Nephron progenitor cell (in vitro differentiated cells): Measurements from ENCODE around the gene TMEM175.

ENCODE experiments used
- DNase-seq: peaks from one replicate; pipeline ENCODE4 v3.0.0; 2021
- H3K27ac Mint-ChIP-seq: 2 replicates; pipeline ENCODE4 v1.8.0; 2021; ENCODE audit warnings: mild to moderate bottlenecking, moderate library complexity, mixed read lengths
- H3K27me3 Mint-ChIP-seq: 2 replicates; pipeline ENCODE4 v1.8.0; 2021; ENCODE audit warnings: mild to moderate bottlenecking, low read depth, mixed read lengths; ENCODE audit not compliant: poor library complexity
- H3K36me3 Mint-ChIP-seq: 2 replicates; pipeline ENCODE4 v1.8.0; 2021; ENCODE audit warnings: low read depth, mixed read lengths
- H3K4me1 Mint-ChIP-seq: 2 replicates; pipeline ENCODE4 v1.8.0; 2021; ENCODE audit warnings: mixed read lengths
- H3K4me3 Mint-ChIP-seq: 2 replicates; pipeline ENCODE4 v1.8.0; 2021; ENCODE audit warnings: mild to moderate bottlenecking, moderate library complexity, mixed read lengths
- H3K9me3 Mint-ChIP-seq: 2 replicates; pipeline ENCODE4 v1.8.0; 2021; ENCODE audit warnings: mild to moderate bottlenecking, moderate library complexity, mixed read lengths
- CTCF ChIP-seq: fragments of 200-600 bp; sonication (generic); IDR thresholded peaks from 2 replicates; pipeline ENCODE4 v1.5.0; 2021; ENCODE audit warnings: antibody characterized with exemption

The TMEM175 gene

GRCh38 chr4:910366-911091 is 21.7 kb upstream of the TMEM175 start:
- Mint-ChIP-seq H3K4me3 (no peak overlapping the region), H3K27ac (peak overlapping the region; percentile 48), H3K36me3 (peaks cover 25% of the 10 kb centered on the region), H3K27me3 (peaks cover 3% of the 10 kb centered on the region), H3K4me1 (peaks cover 31% of the 10 kb centered on the region), H3K9me3 (no peaks in the 10 kb centered on the region)
- DNase-seq = no peak
- TF ChIP-seq CTCF = no peak

- H3K27me3 Mint-ChIP-seq = peaks cover 3% of the 10 kb centered on the region
- H3K4me3 Mint-ChIP-seq = no peak overlapping the region
Observed at GRCh38 chr4:911221-911751, 21.0 kb upstream of the TMEM175 start.

GRCh38 chr4:911871-912490 is 20.3 kb upstream of the TMEM175 start:
- TF ChIP-seq CTCF = no peak
- Mint-ChIP-seq H3K27ac (no peak overlapping the region), H3K4me3 (no peak overlapping the region), H3K4me1 (peaks cover 35% of the 10 kb centered on the region), H3K9me3 (peaks cover 8% of the 10 kb centered on the region), H3K36me3 (peaks cover 21% of the 10 kb centered on the region), H3K27me3 (peaks cover 3% of the 10 kb centered on the region)
- no peak for DNase-seq

More at GRCh38 chr4:911221-911751, 21.0 kb upstream of the TMEM175 start:
- DNase-seq = no peak
- H3K27ac Mint-ChIP-seq = peak overlapping the region; percentile 48
- H3K36me3 Mint-ChIP-seq = peaks cover 21% of the 10 kb centered on the region
- TF ChIP-seq CTCF = no peak
- peaks cover under 1% of the 10 kb centered on the region for H3K9me3 Mint-ChIP-seq
- H3K4me1 Mint-ChIP-seq = peaks cover 35% of the 10 kb centered on the region

GRCh38 chr4:912548-913279 is 19.5 kb upstream of the TMEM175 start:
- Mint-ChIP-seq H3K36me3 (peaks cover 27% of the 10 kb centered on the region), H3K9me3 (peaks cover 12% of the 10 kb centered on the region), H3K4me3 (no peak overlapping the region), H3K27ac (no peak overlapping the region), H3K27me3 (peaks cover 3% of the 10 kb centered on the region), H3K4me1 (peaks cover 35% of the 10 kb centered on the region)
- TF ChIP-seq CTCF = no peak
- no peak for DNase-seq

GRCh38 chr4:913280-913618 is 19.0 kb upstream of the TMEM175 start:
- H3K27me3 Mint-ChIP-seq = peaks cover 3% of the 10 kb centered on the region
- H3K9me3 Mint-ChIP-seq = peaks cover 18% of the 10 kb centered on the region
- no peak overlapping the region for H3K4me3 Mint-ChIP-seq
- H3K36me3 Mint-ChIP-seq = peaks cover 32% of the 10 kb centered on the region
- peaks cover 35% of the 10 kb centered on the region for H3K4me1 Mint-ChIP-seq
- TF ChIP-seq CTCF = no peak
- no peak overlapping the region for H3K27ac Mint-ChIP-seq
- DNase-seq = no peak
